Measurements from ENCODE around the gene CCNI2. TPM values are rescaled to one million over a fixed set of nuclear protein-coding genes. Genes with fewer than 3 reads are reported as not detected.

CCNI2 gene
- total RNA-seq, 1 experiment from 2014 or later, result 1.7 TPM

DNA sequence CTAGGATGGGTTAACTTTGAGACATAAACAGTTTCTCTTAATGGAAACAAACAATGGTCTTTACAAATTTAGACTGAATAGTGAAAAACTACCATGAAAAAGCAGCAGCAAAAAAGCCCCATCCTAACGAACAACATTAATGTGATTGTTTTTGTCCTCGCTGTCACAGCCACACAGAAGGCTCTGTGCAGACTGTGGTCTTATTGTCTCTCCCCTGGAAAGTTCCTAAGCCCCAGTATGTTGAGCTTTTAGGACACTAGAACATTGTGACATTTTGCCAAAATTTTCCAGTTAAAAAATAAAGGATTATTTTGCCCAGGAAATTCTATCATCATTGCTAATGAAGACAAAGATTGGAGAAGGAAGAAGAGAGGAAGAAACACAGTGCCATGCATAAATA, 53.3 kb downstream of the CCNI2 start:
- ATAC-seq (no peak), DNase-seq (ENCODE audit: low spot score) (no peak)
- H3K36me3 Mint-ChIP-seq, result no peaks in the 10 kb centered on the region
- ChIA-PET POLR2A (no interaction called here), CTCF (interaction anchor here (0.5 to 2.9 kb wide), 6 partner anchors 14 to 868 kb away, joined by 3 to 13 read pairs (median 5); no protein-coding TSS in a partner anchor)
- H3K27me3 Mint-ChIP-seq (ENCODE audit: low read depth), result peaks cover 11% of the 10 kb centered on the region
- H3K27ac Mint-ChIP-seq, result no peak overlapping the region
- TF ChIP-seq TEAD1 (CRISPR knock-in tag; IDR thresholded peaks at IDR 0.05) (no peak), IRF2 (CRISPR knock-in tag; IDR thresholded peaks at IDR 0.05; ENCODE audit: borderline replicate concordance, low read depth) (no peak), NR2C2 (CRISPR knock-in tag; IDR thresholded peaks at IDR 0.05) (no peak), ZNF121 (CRISPR knock-in tag; IDR thresholded peaks at IDR 0.05) (no peak)
- TF ChIP-seq, protein P1, sequence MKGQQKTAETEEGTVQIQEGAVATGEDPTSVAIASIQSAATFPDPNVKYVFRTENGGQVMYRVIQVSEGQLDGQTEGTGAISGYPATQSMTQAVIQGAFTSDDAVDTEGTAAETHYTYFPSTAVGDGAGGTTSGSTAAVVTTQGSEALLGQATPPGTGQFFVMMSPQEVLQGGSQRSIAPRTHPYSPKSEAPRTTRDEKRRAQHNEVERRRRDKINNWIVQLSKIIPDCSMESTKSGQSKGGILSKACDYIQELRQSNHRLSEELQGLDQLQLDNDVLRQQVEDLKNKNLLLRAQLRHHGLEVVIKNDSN (CRISPR knock-in tag; IDR thresholded peaks at IDR 0.05), result no peak
- TF ChIP-seq, protein P2, sequence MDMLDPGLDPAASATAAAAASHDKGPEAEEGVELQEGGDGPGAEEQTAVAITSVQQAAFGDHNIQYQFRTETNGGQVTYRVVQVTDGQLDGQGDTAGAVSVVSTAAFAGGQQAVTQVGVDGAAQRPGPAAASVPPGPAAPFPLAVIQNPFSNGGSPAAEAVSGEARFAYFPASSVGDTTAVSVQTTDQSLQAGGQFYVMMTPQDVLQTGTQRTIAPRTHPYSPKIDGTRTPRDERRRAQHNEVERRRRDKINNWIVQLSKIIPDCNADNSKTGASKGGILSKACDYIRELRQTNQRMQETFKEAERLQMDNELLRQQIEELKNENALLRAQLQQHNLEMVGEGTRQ (CRISPR knock-in tag; IDR thresholded peaks at IDR 0.05), result no peak
- TF ChIP-seq, protein P3, sequence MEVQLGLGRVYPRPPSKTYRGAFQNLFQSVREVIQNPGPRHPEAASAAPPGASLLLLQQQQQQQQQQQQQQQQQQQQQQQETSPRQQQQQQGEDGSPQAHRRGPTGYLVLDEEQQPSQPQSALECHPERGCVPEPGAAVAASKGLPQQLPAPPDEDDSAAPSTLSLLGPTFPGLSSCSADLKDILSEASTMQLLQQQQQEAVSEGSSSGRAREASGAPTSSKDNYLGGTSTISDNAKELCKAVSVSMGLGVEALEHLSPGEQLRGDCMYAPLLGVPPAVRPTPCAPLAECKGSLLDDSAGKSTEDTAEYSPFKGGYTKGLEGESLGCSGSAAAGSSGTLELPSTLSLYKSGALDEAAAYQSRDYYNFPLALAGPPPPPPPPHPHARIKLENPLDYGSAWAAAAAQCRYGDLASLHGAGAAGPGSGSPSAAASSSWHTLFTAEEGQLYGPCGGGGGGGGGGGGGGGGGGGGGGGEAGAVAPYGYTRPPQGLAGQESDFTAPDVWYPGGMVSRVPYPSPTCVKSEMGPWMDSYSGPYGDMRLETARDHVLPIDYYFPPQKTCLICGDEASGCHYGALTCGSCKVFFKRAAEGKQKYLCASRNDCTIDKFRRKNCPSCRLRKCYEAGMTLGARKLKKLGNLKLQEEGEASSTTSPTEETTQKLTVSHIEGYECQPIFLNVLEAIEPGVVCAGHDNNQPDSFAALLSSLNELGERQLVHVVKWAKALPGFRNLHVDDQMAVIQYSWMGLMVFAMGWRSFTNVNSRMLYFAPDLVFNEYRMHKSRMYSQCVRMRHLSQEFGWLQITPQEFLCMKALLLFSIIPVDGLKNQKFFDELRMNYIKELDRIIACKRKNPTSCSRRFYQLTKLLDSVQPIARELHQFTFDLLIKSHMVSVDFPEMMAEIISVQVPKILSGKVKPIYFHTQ (CRISPR knock-in tag; IDR thresholded peaks at IDR 0.05), result no peak
- TF ChIP-seq, protein P4, sequence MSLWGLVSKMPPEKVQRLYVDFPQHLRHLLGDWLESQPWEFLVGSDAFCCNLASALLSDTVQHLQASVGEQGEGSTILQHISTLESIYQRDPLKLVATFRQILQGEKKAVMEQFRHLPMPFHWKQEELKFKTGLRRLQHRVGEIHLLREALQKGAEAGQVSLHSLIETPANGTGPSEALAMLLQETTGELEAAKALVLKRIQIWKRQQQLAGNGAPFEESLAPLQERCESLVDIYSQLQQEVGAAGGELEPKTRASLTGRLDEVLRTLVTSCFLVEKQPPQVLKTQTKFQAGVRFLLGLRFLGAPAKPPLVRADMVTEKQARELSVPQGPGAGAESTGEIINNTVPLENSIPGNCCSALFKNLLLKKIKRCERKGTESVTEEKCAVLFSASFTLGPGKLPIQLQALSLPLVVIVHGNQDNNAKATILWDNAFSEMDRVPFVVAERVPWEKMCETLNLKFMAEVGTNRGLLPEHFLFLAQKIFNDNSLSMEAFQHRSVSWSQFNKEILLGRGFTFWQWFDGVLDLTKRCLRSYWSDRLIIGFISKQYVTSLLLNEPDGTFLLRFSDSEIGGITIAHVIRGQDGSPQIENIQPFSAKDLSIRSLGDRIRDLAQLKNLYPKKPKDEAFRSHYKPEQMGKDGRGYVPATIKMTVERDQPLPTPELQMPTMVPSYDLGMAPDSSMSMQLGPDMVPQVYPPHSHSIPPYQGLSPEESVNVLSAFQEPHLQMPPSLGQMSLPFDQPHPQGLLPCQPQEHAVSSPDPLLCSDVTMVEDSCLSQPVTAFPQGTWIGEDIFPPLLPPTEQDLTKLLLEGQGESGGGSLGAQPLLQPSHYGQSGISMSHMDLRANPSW (CRISPR knock-in tag; conservative IDR thresholded peaks at IDR 0.05; ENCODE audit: low read depth), result no peak
- TF ChIP-seq, protein P5, sequence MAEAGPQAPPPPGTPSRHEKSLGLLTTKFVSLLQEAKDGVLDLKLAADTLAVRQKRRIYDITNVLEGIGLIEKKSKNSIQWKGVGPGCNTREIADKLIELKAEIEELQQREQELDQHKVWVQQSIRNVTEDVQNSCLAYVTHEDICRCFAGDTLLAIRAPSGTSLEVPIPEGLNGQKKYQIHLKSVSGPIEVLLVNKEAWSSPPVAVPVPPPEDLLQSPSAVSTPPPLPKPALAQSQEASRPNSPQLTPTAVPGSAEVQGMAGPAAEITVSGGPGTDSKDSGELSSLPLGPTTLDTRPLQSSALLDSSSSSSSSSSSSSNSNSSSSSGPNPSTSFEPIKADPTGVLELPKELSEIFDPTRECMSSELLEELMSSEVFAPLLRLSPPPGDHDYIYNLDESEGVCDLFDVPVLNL (CRISPR knock-in tag; IDR thresholded peaks at IDR 0.05; ENCODE audit: borderline replicate concordance, low read depth), result no peak
- TF ChIP-seq, protein P6, sequence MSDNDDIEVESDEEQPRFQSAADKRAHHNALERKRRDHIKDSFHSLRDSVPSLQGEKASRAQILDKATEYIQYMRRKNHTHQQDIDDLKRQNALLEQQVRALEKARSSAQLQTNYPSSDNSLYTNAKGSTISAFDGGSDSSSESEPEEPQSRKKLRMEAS (CRISPR knock-in tag; IDR thresholded peaks at IDR 0.05), result no peak
- TF ChIP-seq, protein P7, sequence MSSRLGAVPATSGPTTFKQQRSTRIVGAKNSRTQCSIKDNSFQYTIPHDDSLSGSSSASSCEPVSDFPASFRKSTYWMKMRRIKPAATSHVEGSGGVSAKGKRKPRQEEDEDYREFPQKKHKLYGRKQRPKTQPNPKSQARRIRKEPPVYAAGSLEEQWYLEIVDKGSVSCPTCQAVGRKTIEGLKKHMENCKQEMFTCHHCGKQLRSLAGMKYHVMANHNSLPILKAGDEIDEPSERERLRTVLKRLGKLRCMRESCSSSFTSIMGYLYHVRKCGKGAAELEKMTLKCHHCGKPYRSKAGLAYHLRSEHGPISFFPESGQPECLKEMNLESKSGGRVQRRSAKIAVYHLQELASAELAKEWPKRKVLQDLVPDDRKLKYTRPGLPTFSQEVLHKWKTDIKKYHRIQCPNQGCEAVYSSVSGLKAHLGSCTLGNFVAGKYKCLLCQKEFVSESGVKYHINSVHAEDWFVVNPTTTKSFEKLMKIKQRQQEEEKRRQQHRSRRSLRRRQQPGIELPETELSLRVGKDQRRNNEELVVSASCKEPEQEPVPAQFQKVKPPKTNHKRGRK (CRISPR knock-in tag; IDR thresholded peaks at IDR 0.05; ENCODE audit: borderline replicate concordance), result no peak
- TF ChIP-seq, protein P8, sequence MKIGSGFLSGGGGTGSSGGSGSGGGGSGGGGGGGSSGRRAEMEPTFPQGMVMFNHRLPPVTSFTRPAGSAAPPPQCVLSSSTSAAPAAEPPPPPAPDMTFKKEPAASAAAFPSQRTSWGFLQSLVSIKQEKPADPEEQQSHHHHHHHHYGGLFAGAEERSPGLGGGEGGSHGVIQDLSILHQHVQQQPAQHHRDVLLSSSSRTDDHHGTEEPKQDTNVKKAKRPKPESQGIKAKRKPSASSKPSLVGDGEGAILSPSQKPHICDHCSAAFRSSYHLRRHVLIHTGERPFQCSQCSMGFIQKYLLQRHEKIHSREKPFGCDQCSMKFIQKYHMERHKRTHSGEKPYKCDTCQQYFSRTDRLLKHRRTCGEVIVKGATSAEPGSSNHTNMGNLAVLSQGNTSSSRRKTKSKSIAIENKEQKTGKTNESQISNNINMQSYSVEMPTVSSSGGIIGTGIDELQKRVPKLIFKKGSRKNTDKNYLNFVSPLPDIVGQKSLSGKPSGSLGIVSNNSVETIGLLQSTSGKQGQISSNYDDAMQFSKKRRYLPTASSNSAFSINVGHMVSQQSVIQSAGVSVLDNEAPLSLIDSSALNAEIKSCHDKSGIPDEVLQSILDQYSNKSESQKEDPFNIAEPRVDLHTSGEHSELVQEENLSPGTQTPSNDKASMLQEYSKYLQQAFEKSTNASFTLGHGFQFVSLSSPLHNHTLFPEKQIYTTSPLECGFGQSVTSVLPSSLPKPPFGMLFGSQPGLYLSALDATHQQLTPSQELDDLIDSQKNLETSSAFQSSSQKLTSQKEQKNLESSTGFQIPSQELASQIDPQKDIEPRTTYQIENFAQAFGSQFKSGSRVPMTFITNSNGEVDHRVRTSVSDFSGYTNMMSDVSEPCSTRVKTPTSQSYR (CRISPR knock-in tag; IDR thresholded peaks at IDR 0.05), result no peak
- H3K9me3 Mint-ChIP-seq, result no peaks in the 10 kb centered on the region
- H3K4me3 Mint-ChIP-seq, result no peak overlapping the region
- no peaks in the 10 kb centered on the region for H3K4me1 Mint-ChIP-seq

Data from WTC11 (cell line).